ENCODE measurements around the gene ZNF575.

DNA sequence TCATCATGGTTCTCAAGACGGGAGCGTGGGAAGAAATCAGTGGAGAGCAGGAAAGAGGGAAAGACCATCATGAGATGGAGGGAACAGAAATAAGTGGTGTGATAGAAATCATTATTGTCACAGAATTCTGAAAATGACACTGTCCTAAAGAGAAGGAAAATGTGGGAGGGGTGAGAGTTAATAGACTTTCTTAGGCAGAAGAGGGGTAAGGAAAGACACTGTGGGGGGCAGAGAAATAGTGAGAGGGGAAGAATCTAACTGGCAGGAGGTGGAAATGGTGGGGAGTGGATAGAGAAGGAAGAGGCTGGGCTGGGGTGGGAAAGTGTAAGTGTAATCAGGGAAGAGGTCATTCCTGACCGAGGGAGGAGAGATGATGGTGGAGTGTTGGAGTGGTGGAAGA, 45.8 kb downstream of the ZNF575 start:
- TF ChIP-seq GATA3 (IDR thresholded peaks at IDR 0.05; ENCODE audit: low read depth, low read length) = no peak
- no peak for TF ChIP-seq GATA2 (IDR thresholded peaks at IDR 0.05; ENCODE audit: low read depth, low read length)
